ENCODE results near the gene PRM2.
"Not testable (repeated sequence)": the region's sequence is repeated elsewhere in the genome, so short reads cannot be mapped to it uniquely, and the experiment has no call there.

PRM2 gene

DNA sequence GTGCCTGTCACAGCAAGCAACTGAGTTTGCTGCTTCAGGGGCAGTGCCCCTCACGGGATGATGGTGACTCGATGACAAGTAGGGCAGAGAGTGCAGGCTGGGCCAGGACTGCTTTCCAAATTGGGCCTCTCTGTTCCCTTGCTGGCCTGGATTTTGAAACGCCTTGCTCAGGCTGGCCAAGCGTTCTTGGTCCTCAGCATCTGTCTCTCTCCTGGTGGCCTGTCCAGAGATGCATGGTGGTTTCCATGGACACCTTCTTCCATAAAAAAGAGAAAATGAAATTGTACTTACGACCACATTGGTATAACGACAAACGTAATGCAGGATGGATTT lies 24.2 kb upstream of the PRM2 start:
- no peak for DNase-seq (ENCODE audit: low read depth)
- no peak overlapping the region for H3K4me3 ChIP-seq (ENCODE audit: low read depth, low read length)
- TF ChIP-seq, protein P1, sequence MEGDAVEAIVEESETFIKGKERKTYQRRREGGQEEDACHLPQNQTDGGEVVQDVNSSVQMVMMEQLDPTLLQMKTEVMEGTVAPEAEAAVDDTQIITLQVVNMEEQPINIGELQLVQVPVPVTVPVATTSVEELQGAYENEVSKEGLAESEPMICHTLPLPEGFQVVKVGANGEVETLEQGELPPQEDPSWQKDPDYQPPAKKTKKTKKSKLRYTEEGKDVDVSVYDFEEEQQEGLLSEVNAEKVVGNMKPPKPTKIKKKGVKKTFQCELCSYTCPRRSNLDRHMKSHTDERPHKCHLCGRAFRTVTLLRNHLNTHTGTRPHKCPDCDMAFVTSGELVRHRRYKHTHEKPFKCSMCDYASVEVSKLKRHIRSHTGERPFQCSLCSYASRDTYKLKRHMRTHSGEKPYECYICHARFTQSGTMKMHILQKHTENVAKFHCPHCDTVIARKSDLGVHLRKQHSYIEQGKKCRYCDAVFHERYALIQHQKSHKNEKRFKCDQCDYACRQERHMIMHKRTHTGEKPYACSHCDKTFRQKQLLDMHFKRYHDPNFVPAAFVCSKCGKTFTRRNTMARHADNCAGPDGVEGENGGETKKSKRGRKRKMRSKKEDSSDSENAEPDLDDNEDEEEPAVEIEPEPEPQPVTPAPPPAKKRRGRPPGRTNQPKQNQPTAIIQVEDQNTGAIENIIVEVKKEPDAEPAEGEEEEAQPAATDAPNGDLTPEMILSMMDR (IDR thresholded peaks at IDR 0.05; ENCODE audit: low read depth, low read length, missing control alignments) = no peak
- in situ Hi-C loops (cut with HindIII; ENCODE audit: low sequenced_read_pairs) = no loop called here

DNA sequence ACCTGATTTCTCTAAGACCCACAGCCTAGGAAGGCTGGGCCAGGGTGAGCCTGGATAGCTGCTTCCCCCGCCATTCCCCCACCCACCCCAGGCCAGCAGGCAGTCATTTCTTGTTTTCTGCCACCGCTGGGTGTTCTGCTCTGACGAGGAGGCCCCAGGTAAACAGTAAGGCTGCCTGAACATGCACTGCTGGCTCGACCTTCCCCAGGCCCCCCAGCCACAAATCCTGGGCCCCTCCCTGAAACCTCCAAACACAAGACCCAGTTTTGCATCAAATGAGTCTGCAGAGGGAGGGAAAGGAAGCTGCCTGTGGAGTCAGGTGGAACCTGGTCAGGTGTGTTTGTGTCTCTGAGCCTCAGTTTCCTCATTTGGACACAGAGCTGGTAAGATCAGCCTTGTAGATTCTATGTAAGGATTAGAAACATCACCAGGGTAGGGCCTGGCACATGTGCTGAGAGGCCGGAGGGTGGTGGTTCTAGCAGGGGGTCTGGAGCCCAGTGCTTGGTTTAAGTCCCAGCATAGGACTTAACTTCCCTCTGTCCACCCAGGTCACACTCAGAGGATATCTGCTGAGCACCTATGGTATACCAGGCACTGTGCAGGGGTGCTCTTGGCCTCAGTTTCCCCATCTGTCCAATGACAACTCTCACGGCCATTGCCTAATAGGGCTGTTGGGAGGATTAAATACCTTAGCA lies 23.7 kb upstream of the PRM2 start:
- no peak overlapping the region for H3K4me3 ChIP-seq (ENCODE audit: low read depth, low read length)
- DNase-seq (ENCODE audit: low read depth) = no peak
- TF ChIP-seq, protein P1 (IDR thresholded peaks at IDR 0.05; ENCODE audit: low read depth, low read length, missing control alignments) = no peak
- in situ Hi-C loops (cut with HindIII; ENCODE audit: low sequenced_read_pairs) = no loop called here

DNA sequence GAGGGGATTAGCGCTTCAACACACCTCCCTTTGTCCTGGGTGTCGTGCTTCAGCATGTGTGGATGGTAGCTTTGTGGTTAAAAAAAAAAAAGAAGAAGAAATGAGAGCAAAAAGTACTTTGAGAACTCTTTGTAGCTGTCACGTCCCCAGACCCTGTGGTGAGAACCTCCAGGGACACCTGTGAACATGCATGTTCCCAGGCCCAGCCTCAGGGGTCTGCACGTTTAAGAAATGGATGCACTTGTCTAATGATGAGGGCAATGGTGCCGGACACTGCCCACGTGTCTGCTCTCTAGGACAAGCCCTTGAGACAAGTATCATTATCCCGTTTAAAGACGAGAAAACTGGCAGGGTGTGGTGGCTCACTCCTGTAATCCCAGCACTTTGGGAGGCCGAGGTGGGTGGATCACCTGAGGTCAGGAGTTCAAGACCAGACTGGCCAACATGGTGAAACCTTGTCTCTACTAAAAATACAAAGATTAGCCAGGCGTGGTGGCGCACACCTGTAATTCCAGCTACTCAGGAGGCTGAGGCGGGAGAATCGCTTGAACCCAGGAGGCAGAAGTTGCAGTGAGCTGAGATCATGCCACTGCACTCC lies 22.8 kb upstream of the PRM2 start:
- in situ Hi-C loops (cut with HindIII; ENCODE audit: low sequenced_read_pairs); DNase-seq (ENCODE audit: low read depth); H3K4me3 ChIP-seq (ENCODE audit: low read depth, low read length): not testable (repeated sequence)

DNA sequence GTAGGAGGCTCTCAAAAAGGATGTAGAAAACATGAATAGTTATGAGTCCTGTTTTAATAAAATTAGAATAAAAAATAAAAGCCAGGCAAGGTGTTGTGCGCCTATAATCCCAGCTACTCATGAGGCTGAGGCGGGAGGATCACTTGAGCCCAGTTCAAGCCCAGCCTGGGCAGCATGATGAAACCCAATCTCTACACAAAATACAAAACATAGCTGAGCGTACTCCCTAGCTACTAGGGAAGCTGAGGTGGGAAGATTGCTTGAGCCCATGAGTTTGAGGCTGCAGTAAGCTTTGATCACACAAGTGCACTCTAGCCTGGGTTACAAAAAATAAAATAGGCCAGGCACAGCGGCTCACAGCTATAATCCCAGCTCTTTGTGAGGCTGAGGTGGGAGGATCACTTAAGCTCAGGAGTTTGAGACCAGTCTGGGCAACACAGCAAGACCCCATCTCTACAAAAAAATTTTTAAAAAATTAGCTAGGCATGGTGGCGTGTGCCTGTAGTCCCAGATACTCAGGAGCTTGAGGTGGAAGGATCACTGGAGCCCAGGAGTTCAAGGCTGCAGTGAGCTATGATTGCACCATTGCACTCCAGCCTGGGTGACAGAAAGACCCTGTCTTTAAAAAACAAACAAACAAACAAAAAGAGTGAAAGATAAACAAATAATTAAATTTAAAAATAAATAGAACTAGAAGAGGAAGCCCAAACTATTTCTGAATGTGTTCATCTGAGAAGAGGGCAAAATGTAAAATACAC lies 22.0 kb upstream of the PRM2 start:
- no peak for DNase-seq (ENCODE audit: low read depth)
- TF ChIP-seq, protein P1 (IDR thresholded peaks at IDR 0.05; ENCODE audit: low read depth, low read length, missing control alignments) = no peak
- in situ Hi-C loops (cut with HindIII; ENCODE audit: low sequenced_read_pairs) = no loop called here
- no peak overlapping the region for H3K4me3 ChIP-seq (ENCODE audit: low read depth, low read length)

DNA sequence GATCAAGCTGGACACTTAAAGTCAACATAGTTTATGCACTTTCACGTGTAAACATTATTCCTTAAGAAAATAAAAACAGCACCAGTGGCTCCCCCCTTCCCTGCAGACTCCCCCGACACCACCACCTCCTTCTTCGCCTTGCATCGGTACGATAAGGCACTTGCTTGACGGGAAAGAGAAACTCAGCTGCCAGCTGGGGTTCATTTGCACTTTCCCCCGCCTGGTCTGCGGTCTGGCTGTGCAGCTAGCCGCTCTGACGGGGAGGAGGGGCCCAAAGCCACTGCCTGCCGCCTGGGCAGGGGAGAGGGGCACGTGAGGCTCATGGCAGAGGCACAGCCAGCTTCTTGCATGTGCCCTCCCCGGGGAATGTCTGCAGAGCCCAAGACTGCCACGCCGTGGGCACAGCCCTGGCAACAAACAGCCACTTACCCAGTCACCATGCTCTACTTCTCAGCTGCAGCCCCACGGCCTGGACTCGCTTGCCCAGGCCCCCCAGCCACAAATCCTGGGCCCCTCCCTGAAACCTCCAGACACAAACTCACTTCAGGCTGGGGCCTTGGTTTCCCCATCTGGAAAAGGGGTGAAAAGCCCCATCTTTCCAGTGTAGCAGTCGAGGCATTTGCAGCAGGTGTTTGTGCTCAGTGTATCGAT lies 21.3 kb upstream of the PRM2 start:
- H3K4me3 ChIP-seq (ENCODE audit: low read depth, low read length) = no peak overlapping the region
- TF ChIP-seq, protein P1 (IDR thresholded peaks at IDR 0.05; ENCODE audit: low read depth, low read length, missing control alignments) = no peak
- no peak for DNase-seq (ENCODE audit: low read depth)
- in situ Hi-C loops (cut with HindIII; ENCODE audit: low sequenced_read_pairs) = no loop called here

DNA sequence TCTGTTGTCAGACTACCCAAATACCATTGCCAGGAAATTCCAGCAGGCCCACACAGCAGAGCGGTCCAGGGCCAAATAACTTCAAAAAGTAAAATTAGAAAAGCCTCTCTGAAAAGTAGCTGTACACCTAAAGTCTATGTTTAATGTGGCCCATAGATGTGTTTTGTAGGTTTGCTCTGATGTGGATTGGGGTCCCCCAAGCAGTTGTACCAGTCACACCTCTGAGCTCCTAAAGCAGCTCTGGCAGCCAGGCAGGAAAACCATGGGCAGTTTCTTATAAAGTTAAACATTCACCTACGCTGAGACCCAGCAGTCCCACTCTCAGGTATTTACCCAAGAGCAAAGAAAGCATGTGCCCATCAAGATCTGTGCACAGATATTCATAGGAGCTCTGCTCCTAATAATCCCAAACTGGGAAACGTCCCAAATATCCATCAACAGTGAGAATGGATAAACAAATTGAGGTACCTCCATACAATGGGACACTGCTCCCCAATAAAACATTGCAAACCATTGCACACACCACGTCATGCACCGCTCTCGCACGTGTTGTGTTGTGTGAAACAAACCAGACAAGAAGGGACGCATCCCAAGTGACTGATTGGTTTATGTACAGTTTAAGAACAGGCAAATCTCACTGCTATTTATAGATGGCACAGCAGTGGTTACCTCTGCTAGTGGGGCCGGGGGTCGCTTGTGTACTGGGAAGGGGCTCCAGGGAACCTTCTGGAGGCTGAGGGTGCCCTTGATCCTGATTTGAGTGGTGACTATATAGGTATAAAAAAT lies 20.6 kb upstream of the PRM2 start:
- TF ChIP-seq, protein P1 (IDR thresholded peaks at IDR 0.05; ENCODE audit: low read depth, low read length, missing control alignments) = no peak
- no peak for DNase-seq (ENCODE audit: low read depth)
- in situ Hi-C loops (cut with HindIII; ENCODE audit: low sequenced_read_pairs) = no loop called here
- H3K4me3 ChIP-seq (ENCODE audit: low read depth, low read length) = no peak overlapping the region

Data from astrocyte of the cerebellum (primary cell).